Endothelial cell (in vitro differentiated cells): ENCODE data around the gene PROX1. TPM values are rescaled to one million over a fixed set of nuclear protein-coding genes. Genes with fewer than 3 reads are reported as not detected.
"Not testable (repeated sequence)": the region's sequence is repeated elsewhere in the genome, so short reads cannot be mapped to it uniquely, and the experiment has no call there.

Source experiments
- DNase-seq: peaks from one replicate; pipeline ENCODE4 v3.0.0; 2021; ENCODE audit warnings: low spot score
- H3K27ac Mint-ChIP-seq: one replicate; pipeline ENCODE4 v1.8.0; 2021; ENCODE audit warnings: mixed read lengths, inconsistent platforms; ENCODE audit not compliant: unreplicated experiment
- H3K27me3 Mint-ChIP-seq: one replicate; pipeline ENCODE4 v1.8.0; 2021; ENCODE audit warnings: mild to moderate bottlenecking, moderate library complexity, mixed read lengths, inconsistent platforms; ENCODE audit not compliant: unreplicated experiment
- H3K36me3 Mint-ChIP-seq: one replicate; pipeline ENCODE4 v1.8.0; 2021; ENCODE audit warnings: mild to moderate bottlenecking, low read depth, mixed read lengths, inconsistent platforms; ENCODE audit not compliant: unreplicated experiment
- H3K4me1 Mint-ChIP-seq: one replicate; pipeline ENCODE4 v1.8.0; 2021; ENCODE audit warnings: mild to moderate bottlenecking, mixed read lengths, inconsistent platforms; ENCODE audit not compliant: unreplicated experiment
- H3K4me3 Mint-ChIP-seq: one replicate; pipeline ENCODE4 v1.8.0; 2021; ENCODE audit warnings: mild to moderate bottlenecking, mixed read lengths, inconsistent platforms; ENCODE audit not compliant: unreplicated experiment
- H3K9me3 Mint-ChIP-seq: one replicate; pipeline ENCODE4 v1.8.0; 2021; ENCODE audit warnings: mixed read lengths, inconsistent platforms; ENCODE audit not compliant: unreplicated experiment
- CTCF ChIP-seq: fragments of 200-600 bp; sonication (generic); IDR thresholded peaks from one replicate; pipeline ENCODE4 v1.5.0; 2021; ENCODE audit warnings: antibody characterized with exemption; ENCODE audit not compliant: unreplicated experiment
- total RNA-seq: library from RNA; stranded (reverse); fragmentation: NEBNext Ultra II Directional; extraction: Animal tissue kit (Norgen Biotek cat#: 25700); gene quantifications from one replicate; pipeline ENCODE4 v1.2.1, GENCODE V29; 2021; ENCODE audit not compliant: unreplicated experiment

PROX1 gene
- total RNA-seq, 1 donor from 2014 or later, result 7.2 TPM

DNA sequence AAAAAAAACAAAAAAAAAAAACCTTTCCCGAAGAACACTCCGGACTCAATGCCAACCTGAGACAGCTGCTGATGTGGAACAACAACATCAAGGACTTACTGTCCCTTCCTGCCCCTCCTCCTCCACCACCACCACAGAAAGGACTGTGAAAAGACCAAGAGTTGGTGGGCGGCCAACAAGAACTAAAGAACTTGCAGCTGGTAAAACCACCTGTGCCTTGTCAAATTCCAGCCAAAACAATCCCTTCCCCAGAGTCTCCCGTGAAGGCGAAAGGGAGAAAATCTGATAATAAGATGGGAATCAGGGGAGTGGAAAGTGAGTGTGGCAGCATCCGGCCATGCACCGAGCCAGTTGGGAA, 88.9 kb downstream of the PROX1 start:
- TF ChIP-seq CTCF, result no peak
- no peak overlapping the region for H3K4me3 Mint-ChIP-seq
- H3K27me3 Mint-ChIP-seq, result peaks cover 3% of the 10 kb centered on the region
- peaks cover 18% of the 10 kb centered on the region for H3K4me1 Mint-ChIP-seq
- H3K9me3 Mint-ChIP-seq, result no peaks in the 10 kb centered on the region
- H3K27ac Mint-ChIP-seq, result no peak overlapping the region
- H3K36me3 Mint-ChIP-seq, result no peaks in the 10 kb centered on the region
- no peak for DNase-seq

GRCh38 chr1:214078950-214079349, 91.2 kb downstream of the PROX1 start:
- peaks cover 18% of the 10 kb centered on the region for H3K4me1 Mint-ChIP-seq
- no peak for DNase-seq
- H3K9me3 Mint-ChIP-seq, result no peaks in the 10 kb centered on the region
- no peak overlapping the region for H3K4me3 Mint-ChIP-seq
- no peaks in the 10 kb centered on the region for H3K36me3 Mint-ChIP-seq
- H3K27me3 Mint-ChIP-seq, result no peaks in the 10 kb centered on the region
- no peak for TF ChIP-seq CTCF
- H3K27ac Mint-ChIP-seq, result no peak overlapping the region

GRCh38 chr1:214085325-214085724, 97.6 kb downstream of the PROX1 start:
- no peaks in the 10 kb centered on the region for H3K27me3 Mint-ChIP-seq
- no peaks in the 10 kb centered on the region for H3K9me3 Mint-ChIP-seq
- no peak for DNase-seq
- H3K4me3 Mint-ChIP-seq, result no peak overlapping the region
- no peaks in the 10 kb centered on the region for H3K4me1 Mint-ChIP-seq
- no peak overlapping the region for H3K27ac Mint-ChIP-seq
- TF ChIP-seq CTCF, result no peak
- H3K36me3 Mint-ChIP-seq, result no peaks in the 10 kb centered on the region

GRCh38 chr1:214086945-214087344, 99.2 kb downstream of the PROX1 start:
- Mint-ChIP-seq H3K4me3 (no peak overlapping the region), H3K36me3 (no peaks in the 10 kb centered on the region), H3K27me3 (no peaks in the 10 kb centered on the region), H3K9me3 (no peaks in the 10 kb centered on the region), H3K4me1 (no peaks in the 10 kb centered on the region), H3K27ac (no peak overlapping the region)
- no peak for DNase-seq
- no peak for TF ChIP-seq CTCF

GRCh38 chr1:214089003-214089402, 101.2 kb downstream of the PROX1 start:
- not testable (repeated sequence) for H3K36me3 Mint-ChIP-seq, H3K27me3 Mint-ChIP-seq, DNase-seq, H3K27ac Mint-ChIP-seq, H3K4me3 Mint-ChIP-seq, H3K4me1 Mint-ChIP-seq, H3K9me3 Mint-ChIP-seq
